HUES64 (cell line): ENCODE data around the gene LPP.

Experiments
- H3K27ac ChIP-seq: 2 replicates; pipeline ENCODE4 v1.7.0; 2013; ENCODE audit warnings: low read depth, low read length, inconsistent platforms
- H3K27me3 ChIP-seq: 2 replicates; pipeline ENCODE4 v1.6.1; 2013; ENCODE audit warnings: mild to moderate bottlenecking, low read length; ENCODE audit not compliant: insufficient read depth
- H3K36me3 ChIP-seq: 2 replicates; pipeline ENCODE4 v1.6.1; 2013; ENCODE audit warnings: mild to moderate bottlenecking, low read length; ENCODE audit not compliant: insufficient read depth
- H3K4me1 ChIP-seq: 2 replicates; pipeline ENCODE4 v1.6.1; 2013; ENCODE audit warnings: mild to moderate bottlenecking, low read length, moderate library complexity; ENCODE audit not compliant: insufficient read depth
- H3K4me3 ChIP-seq: 2 replicates; pipeline ENCODE4 v1.5.1; 2013; ENCODE audit warnings: mild to moderate bottlenecking, low read length, moderate library complexity
- H3K9ac ChIP-seq: 2 replicates; pipeline ENCODE4 v1.6.1; 2013; ENCODE audit warnings: mild to moderate bottlenecking, low read depth, low read length
- H3K9me3 ChIP-seq: 2 replicates; pipeline ENCODE4 v1.6.1; 2013; ENCODE audit warnings: low read depth, low read length; ENCODE audit not compliant: insufficient read depth
- whole genome bisulfite sequencing: fragments of 150-250, 120-280 bp; methylation state at CpG from one replicate; pipeline ENCODE4 v1.1.7; 2013; ENCODE audit warnings: missing lambda C conversion rate; 5-methylcytosine and 5-hydroxymethylcytosine counted together

LPP gene

DNA sequence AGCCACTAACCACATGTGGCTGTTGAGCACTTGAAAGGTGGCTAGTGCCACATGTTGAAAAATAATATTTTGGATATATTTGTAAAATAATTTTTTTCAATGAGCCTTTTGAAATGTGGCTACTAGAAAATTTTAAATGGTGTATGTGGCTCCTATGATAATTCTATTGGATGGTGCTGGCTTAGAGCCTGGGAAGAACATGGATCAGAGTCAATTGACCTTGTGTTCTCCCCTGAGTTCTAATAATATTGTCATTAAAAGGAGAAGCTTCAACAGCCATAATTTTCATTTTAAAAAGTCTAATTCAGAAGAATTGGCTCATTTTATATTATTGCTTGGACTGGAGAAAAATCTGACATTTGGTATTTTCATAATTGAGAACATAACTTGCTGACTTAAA lies 167.3 kb downstream of the LPP start:
- Histone ChIP-seq H3K36me3 (no peaks in the 10 kb centered on the region), H3K4me3 (no peak overlapping the region), H3K9me3 (no peaks in the 10 kb centered on the region), H3K9ac (no peak overlapping the region), H3K4me1 (no peaks in the 10 kb centered on the region), H3K27ac (no peak overlapping the region), H3K27me3 (no peaks in the 10 kb centered on the region)

- no peak overlapping the region for H3K4me3 ChIP-seq
- 92% methylated on average over 4 of the region's 4 CpGs for WGBS
- no peak overlapping the region for H3K9ac ChIP-seq
- H3K36me3 ChIP-seq: peaks cover under 1% of the 10 kb centered on the region; the same call in 1 of the 2 replicates
- H3K27ac ChIP-seq: no peak overlapping the region
- H3K27me3 ChIP-seq: no peaks in the 10 kb centered on the region
- H3K9me3 ChIP-seq: no peaks in the 10 kb centered on the region
- H3K4me1 ChIP-seq: no peaks in the 10 kb centered on the region
These were observed 168.4 kb downstream of the LPP start for GRCh38 chr3:188322135-188322887.

- Histone ChIP-seq H3K36me3 (peaks cover 4% of the 10 kb centered on the region; the same call in 1 of the 2 replicates), H3K4me3 (no peak overlapping the region), H3K27me3 (no peaks in the 10 kb centered on the region), H3K9ac (no peak overlapping the region), H3K27ac (no peak overlapping the region), H3K4me1 (no peaks in the 10 kb centered on the region), H3K9me3 (no peaks in the 10 kb centered on the region)
- WGBS: 94% methylated on average over 6 of the region's 6 CpGs
These were observed 169.3 kb downstream of the LPP start for GRCh38 chr3:188323067-188323842.

DNA sequence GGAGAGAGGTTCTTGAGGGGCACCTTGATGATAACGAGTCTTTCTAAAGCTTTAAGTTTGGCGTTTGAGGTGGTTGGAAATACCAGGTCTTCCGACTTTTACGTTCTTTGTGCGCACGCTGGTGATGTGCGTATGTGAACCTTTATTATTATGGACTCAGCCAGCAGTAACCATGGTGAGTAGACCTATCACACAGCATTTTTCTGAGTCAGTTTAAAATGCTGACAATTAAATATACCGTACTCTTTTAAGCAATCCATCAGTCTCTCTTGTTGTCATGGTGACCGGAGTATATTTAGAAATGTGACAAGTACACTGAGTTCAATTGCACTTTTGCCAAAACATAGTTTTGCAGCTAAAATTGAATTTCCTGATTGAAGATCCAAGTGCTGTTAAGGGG lies 172.2 kb downstream of the LPP start:
- H3K36me3 ChIP-seq: peaks cover 4% of the 10 kb centered on the region; the same call in 1 of the 2 replicates
- H3K9ac ChIP-seq: no peak overlapping the region
- H3K27ac ChIP-seq: no peak overlapping the region
- H3K4me3 ChIP-seq: no peak overlapping the region
- no peaks in the 10 kb centered on the region for H3K9me3 ChIP-seq
- H3K4me1 ChIP-seq: no peaks in the 10 kb centered on the region
- WGBS: 96% methylated on average over 9 of the region's 9 CpGs
- no peaks in the 10 kb centered on the region for H3K27me3 ChIP-seq

DNA sequence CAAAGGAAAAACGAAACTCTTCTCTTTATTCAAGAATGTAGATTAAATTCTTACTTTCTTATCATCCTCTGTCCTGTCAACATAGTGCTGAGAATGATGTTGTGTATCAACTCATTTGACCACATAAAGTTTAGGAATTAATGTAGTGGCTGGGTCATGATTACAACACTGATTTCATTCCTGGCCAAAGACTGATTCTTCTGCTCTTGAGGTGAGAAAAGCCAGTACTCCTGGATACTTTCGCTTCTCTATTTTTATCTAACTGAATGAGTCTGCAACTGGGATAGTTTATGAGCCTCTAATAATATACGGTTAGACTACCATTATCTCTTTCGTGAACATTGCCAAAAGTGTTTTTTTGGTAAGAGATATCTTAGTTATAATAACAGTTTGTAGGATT lies 173.0 kb downstream of the LPP start:
- Histone ChIP-seq H3K27ac (no peak overlapping the region), H3K9me3 (no peaks in the 10 kb centered on the region), H3K9ac (no peak overlapping the region), H3K4me1 (no peaks in the 10 kb centered on the region), H3K27me3 (no peaks in the 10 kb centered on the region), H3K36me3 (peaks cover 4% of the 10 kb centered on the region; the same call in 1 of the 2 replicates), H3K4me3 (no peak overlapping the region)
- 100% methylated on average over 3 of the region's 4 CpGs for whole genome bisulfite sequencing

DNA sequence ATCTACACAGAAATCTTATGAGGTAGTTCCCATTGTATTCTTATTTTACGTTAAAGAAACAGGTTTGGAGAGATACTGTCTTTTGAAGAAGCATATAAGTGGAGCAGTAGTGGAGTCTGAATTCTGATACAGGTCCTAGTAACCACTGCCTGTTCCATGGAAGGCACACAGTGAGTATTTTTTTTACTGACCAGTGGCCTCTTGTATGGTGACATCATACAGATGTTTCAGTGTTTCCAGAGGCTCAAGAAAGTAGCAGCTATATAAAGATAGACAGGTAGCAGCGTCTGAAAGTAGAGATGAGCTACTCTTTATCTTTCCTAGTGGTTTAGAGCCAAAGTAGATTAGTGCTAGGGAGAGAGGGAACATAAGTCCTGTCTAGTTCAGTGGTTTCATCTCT lies 173.5 kb downstream of the LPP start:
- Histone ChIP-seq H3K9me3 (no peaks in the 10 kb centered on the region), H3K9ac (no peak overlapping the region), H3K27me3 (no peaks in the 10 kb centered on the region), H3K4me1 (no peaks in the 10 kb centered on the region), H3K36me3 (peaks cover 4% of the 10 kb centered on the region; the same call in 1 of the 2 replicates), H3K27ac (no peak overlapping the region), H3K4me3 (no peak overlapping the region)
- WGBS: 95% methylated on average over 2 of the region's 2 CpGs

DNA sequence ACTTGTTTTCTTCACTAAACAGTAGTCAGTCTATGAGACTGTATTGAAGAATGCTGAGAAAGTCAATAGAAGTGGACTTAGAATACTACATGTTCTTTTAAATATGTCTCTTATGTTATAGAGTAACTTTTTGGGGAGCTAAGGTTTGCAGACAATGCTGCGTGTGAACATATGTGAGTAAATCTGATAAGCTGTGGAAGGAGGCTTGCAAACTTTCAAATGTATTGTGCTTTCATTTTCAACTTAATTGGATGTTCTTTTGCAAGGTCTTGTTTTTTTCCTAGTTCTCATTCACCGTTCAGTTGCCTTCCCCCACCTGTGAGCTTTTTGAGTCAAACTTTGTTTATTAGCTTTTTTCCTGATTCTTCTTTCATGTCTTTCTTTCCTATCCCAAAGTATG lies 176.2 kb downstream of the LPP start:
- 89% methylated on average over 2 of the region's 2 CpGs for WGBS
- Histone ChIP-seq H3K9ac (no peak overlapping the region), H3K36me3 (peaks cover 4% of the 10 kb centered on the region; the same call in 1 of the 2 replicates), H3K27me3 (no peaks in the 10 kb centered on the region), H3K4me3 (no peak overlapping the region), H3K9me3 (no peaks in the 10 kb centered on the region), H3K27ac (no peak overlapping the region), H3K4me1 (no peaks in the 10 kb centered on the region)

- no peaks in the 10 kb centered on the region for H3K4me1 ChIP-seq
- H3K9ac ChIP-seq: no peak overlapping the region
- H3K27me3 ChIP-seq: no peaks in the 10 kb centered on the region
- no peak overlapping the region for H3K4me3 ChIP-seq
- H3K36me3 ChIP-seq: peaks cover 4% of the 10 kb centered on the region; the same call in 1 of the 2 replicates
- 97% methylated on average over 1 of the region's 1 CpG for WGBS
- H3K9me3 ChIP-seq: no peaks in the 10 kb centered on the region
- no peak overlapping the region for H3K27ac ChIP-seq
These were observed 177.2 kb downstream of the LPP start for GRCh38 chr3:188331166-188331565.

GRCh38 chr3:188332085-188332484 lies 178.1 kb downstream of the LPP start:
- no peaks in the 10 kb centered on the region for H3K27me3 ChIP-seq
- no peak overlapping the region for H3K9ac ChIP-seq
- no peak overlapping the region for H3K4me3 ChIP-seq
- WGBS: 92% methylated on average over 3 of the region's 3 CpGs
- no peak overlapping the region for H3K27ac ChIP-seq
- peaks cover 4% of the 10 kb centered on the region; the same call in 1 of the 2 replicates for H3K36me3 ChIP-seq
- H3K9me3 ChIP-seq: no peaks in the 10 kb centered on the region
- no peaks in the 10 kb centered on the region for H3K4me1 ChIP-seq

DNA sequence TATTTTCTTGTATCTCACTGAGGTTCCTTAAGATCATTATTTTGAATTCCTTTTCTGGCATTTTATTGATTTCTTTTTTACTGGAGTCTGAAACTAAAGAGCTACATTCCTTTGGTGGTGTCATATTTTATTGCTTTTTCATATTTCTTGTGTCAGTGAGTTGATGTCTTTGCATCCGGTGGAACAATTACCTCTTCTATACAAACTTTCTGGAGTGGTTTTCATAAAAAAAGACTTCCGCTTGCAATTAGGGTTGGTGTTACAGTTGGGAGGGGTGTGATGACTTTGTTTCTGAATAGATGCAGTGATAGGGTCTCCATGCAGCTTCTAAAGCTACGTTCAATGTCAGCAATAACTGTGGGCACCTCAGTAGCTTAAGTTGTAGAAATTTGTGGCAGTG lies 181.7 kb downstream of the LPP start:
- Histone ChIP-seq H3K4me3 (no peak overlapping the region), H3K9me3 (no peaks in the 10 kb centered on the region), H3K36me3 (no peaks in the 10 kb centered on the region), H3K4me1 (no peaks in the 10 kb centered on the region), H3K27ac (no peak overlapping the region), H3K27me3 (no peaks in the 10 kb centered on the region), H3K9ac (no peak overlapping the region)
- 95% methylated on average over 2 of the region's 3 CpGs for WGBS

GRCh38 chr3:188336178-188336577 lies 182.2 kb downstream of the LPP start:
- Histone ChIP-seq H3K4me3 (no peak overlapping the region), H3K27me3 (no peaks in the 10 kb centered on the region), H3K9ac (no peak overlapping the region), H3K27ac (no peak overlapping the region), H3K9me3 (no peaks in the 10 kb centered on the region), H3K4me1 (no peaks in the 10 kb centered on the region), H3K36me3 (no peaks in the 10 kb centered on the region)
